Tibial nerve (tissue), 4 donors: ENCODE measurements around the gene CFHR5.

Experiments
- CTCF ChIP-seq, 5 experiments: fragments of 200-600 bp in 3 of 5; fragments of 450-650 bp in 2 of 5; sonication (generic) in 3 of 5; IDR thresholded peaks; one replicate each; pipeline ENCODE4 v1.5.1; 2016 to 2019; ENCODE audit warnings: antibody characterized with exemption in 5 of 5, mild to moderate bottlenecking in 3 of 5, moderate library complexity in 2 of 5
- EP300 ChIP-seq, 2 donors: sonication (generic); formaldehyde crosslinking; IDR thresholded peaks; one replicate each; pipeline ENCODE4 v1.6.1; 2017; ENCODE audit warnings: antibody characterized with exemption in 2 of 2, mild to moderate bottlenecking in 1 of 2

DNA sequence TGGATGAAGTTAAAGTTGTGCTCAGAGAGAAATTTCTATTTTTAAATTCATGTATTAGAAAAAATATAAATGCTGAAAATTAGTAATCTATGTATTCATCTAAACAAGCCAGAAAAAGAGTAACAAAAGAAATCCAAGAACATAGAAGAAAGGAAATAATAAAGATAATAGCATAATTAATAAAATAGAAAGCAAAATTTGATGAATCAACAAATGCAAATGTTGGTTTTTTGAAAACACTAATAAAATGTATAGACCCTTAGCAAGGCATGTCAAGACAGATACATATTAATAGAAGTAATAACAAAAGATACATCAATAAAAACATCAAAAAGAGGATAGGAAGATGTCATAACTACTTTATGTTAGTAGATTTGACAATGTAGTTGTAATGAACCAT, 71.7 kb downstream of the CFHR5 start:
- no peak for TF ChIP-seq EP300 (IDR thresholded peaks at IDR 0.05)
- TF ChIP-seq CTCF (IDR thresholded peaks at IDR 0.05) = no peak
